Smooth muscle cell of the brain vasculature (primary cell): ENCODE data around the gene PEBP1.

Experiments
- DNase-seq: peaks from one replicate; pipeline ENCODE4 v3.0.0-alpha.2; 2012; ENCODE audit warnings: low read depth, low spot score

PEBP1 gene

GRCh38 chr12:118136559-118137003 lies 657 bp downstream of the PEBP1 start:
- DNase-seq, result no peak

- DNase-seq, result no peak
These were observed 1.3 kb downstream of the PEBP1 start for GRCh38 chr12:118137148-118137678.

GRCh38 chr12:118140825-118141224 lies 4.9 kb downstream of the PEBP1 start:
- DNase-seq, result no peak

GRCh38 chr12:118144499-118144898 lies 8.6 kb downstream of the PEBP1 start:
- DNase-seq, result no peak

GRCh38 chr12:118145113-118145797 lies 9.3 kb downstream of the PEBP1 start:
- no peak for DNase-seq

GRCh38 chr12:118145798-118146156 lies 9.9 kb downstream of the PEBP1 start:
- no peak for DNase-seq

GRCh38 chr12:118148287-118148686 lies 12.4 kb downstream of the PEBP1 start:
- no peak for DNase-seq

GRCh38 chr12:118150625-118151024 lies 14.7 kb downstream of the PEBP1 start:
- no peak for DNase-seq

GRCh38 chr12:118151755-118152154 lies 15.8 kb downstream of the PEBP1 start:
- DNase-seq, result no peak

- DNase-seq, result no peak
These were observed 24.6 kb downstream of the PEBP1 start for GRCh38 chr12:118160536-118160935.

- DNase-seq, result no peak
These were observed 29.0 kb downstream of the PEBP1 start for GRCh38 chr12:118164798-118165486.

- DNase-seq, result no peak
These were observed 31.0 kb downstream of the PEBP1 start for GRCh38 chr12:118166946-118167345.

- no peak for DNase-seq
These were observed 40.0 kb downstream of the PEBP1 start for GRCh38 chr12:118175823-118176447.

GRCh38 chr12:118183155-118183554 lies 47.2 kb downstream of the PEBP1 start:
- DNase-seq, result no peak

- no peak for DNase-seq
These were observed 47.8 kb downstream of the PEBP1 start for GRCh38 chr12:118183711-118184110.

- no peak for DNase-seq
These were observed 49.9 kb downstream of the PEBP1 start for GRCh38 chr12:118185602-118186397.

- DNase-seq, result no peak
These were observed 52.0 kb downstream of the PEBP1 start for GRCh38 chr12:118187751-118188435.

- no peak for DNase-seq
These were observed 52.9 kb downstream of the PEBP1 start for GRCh38 chr12:118188690-118189371.

GRCh38 chr12:118189741-118190191 lies 53.8 kb downstream of the PEBP1 start:
- DNase-seq, result no peak

- DNase-seq, result no peak
These were observed 54.3 kb downstream of the PEBP1 start for GRCh38 chr12:118190266-118190665.

- DNase-seq, result no peak
These were observed 57.6 kb downstream of the PEBP1 start for GRCh38 chr12:118193477-118193876.
